Posterior vena cava (tissue), 2 donors: Measurements from ENCODE around the gene COX18. TPM values are rescaled to one million over a fixed set of nuclear protein-coding genes. Genes with fewer than 3 reads are reported as not detected.

Experiments
- DNase-seq: peaks from one replicate; pipeline ENCODE4 v3.0.0-alpha.2; 2020; ENCODE audit warnings: low spot score
- intact Hi-C, 2 donors: fragments of 100-400 bp; cut with DNase I; formaldehyde crosslinking; loops; one replicate each; pipeline versions ENCODE4 v1.14.1 to v1.14.2; 2022 to 2023
- long read RNA-seq, 2 donors: library from polyadenylated mRNA; unstranded; transcript quantifications; one replicate each; pipeline ENCODE4 v2.0.0, GENCODE V29; 2020 to 2021
- total RNA-seq, 2 donors: library from RNA; stranded (reverse); fragmentation: NEBNext Ultra II Directional; extraction: Animal tissue kit (Norgen Biotek cat#: 25700); gene quantifications; one replicate each; pipeline ENCODE4 v1.2.1, GENCODE V29; 2021
- donor health status: DM: yes; HTN: yes; CAD: no.
- donor health status: DM: yes; HTN: yes; CAD: no.

Gene COX18, protein sequence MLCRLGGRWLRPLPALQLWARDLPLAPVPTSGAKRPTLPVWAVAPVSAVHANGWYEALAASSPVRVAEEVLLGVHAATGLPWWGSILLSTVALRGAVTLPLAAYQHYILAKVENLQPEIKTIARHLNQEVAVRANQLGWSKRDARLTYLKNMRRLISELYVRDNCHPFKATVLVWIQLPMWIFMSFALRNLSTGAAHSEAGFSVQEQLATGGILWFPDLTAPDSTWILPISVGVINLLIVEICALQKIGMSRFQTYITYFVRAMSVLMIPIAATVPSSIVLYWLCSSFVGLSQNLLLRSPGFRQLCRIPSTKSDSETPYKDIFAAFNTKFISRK
- 1 to 10 TPM; 7.8 to 9.7 TPM for total RNA-seq
- long read RNA-seq, donor 1 = 0 reads
- long read RNA-seq, donor 2, full-length matches to known transcripts = 5 of 6 reads
- long read RNA-seq, donor 2, partial matches to known transcripts = 0 of 6 reads
- long read RNA-seq, donor 2, other reads (novel, unspliced or antisense) = 1 of 6 reads

DNA sequence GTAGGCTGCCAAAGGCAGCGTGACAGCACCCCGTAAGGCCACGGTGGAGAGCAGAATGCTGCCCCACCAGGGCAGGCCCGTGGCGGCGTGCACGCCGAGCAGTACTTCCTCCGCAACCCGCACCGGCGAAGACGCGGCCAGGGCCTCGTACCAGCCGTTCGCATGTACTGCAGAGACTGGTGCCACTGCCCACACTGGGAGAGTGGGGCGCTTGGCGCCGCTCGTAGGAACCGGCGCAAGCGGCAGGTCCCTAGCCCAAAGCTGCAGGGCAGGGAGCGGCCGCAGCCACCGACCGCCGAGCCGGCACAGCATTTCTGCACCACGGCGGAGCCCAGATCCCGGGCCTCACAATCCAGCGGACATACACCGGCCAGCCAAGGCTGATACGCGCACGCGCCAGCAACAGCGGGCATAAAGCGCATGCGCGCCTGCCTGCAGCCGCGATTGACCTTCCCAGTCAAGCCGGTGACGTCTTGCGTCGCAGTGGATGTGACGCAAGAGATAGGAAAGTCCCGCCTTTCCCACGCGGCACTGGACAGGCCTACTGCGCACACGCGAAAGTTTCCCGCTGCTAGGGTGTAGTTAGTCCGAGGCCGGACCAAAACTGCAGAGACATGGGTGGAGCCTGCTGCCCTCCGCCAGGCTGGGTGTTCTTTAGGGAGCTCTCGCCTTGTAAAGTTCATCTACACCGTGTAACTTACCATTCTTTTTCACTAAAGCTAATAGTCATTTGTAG, at the start of gene COX18:
COX18 (minus strand) TSS at position 379 of the 736 bp plus-strand sequence; CDS start at position 312, 67 bp downstream.
- intact Hi-C loops = no loop called here
- DNase-seq = peak; percentile 100

DNA sequence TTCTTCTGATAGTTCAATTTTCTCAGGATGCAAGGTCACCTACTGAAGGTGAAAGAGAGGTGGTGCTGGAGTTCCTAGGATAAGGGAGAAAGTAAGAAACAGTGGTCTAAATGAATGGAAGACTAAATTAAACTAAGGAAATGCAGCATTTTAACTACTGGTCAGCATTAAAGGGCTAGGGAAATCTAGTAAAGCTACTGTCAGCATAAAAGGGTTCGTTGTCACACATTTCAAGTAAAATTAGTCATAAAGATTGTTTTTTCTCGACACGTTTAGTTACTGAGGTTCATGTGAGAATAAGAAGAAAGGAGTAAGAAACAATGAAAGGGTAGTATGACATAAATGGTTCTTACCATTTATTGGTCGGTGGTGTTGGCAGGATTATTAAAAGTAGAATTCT, 40.0 kb upstream of the COX18 start:
- DNase-seq = no peak

DNA sequence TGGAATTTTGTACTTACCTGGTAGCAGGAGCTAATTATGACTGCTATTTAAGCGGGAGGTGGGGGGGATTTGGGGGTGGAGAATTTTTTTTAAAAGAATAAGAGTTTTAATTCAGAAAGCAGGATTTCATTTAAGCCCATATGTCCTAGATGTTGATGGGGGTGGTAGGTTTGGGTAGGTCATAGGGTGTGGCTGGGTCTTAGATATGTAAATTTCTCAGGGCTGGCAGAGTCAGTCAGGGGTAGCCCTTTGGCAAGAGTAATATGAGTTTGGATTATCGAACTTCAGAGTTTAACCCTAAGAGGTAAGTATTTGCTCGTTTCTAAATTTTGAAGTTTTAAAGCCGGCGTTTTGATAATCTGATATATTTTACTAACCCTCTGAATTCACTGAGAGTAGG, 35.2 kb upstream of the COX18 start:
- no peak for DNase-seq
- intact Hi-C loops = no loop called here

More for the DNA sequence above, 40.0 kb upstream of the COX18 start:
- intact Hi-C loops = no loop called here

DNA sequence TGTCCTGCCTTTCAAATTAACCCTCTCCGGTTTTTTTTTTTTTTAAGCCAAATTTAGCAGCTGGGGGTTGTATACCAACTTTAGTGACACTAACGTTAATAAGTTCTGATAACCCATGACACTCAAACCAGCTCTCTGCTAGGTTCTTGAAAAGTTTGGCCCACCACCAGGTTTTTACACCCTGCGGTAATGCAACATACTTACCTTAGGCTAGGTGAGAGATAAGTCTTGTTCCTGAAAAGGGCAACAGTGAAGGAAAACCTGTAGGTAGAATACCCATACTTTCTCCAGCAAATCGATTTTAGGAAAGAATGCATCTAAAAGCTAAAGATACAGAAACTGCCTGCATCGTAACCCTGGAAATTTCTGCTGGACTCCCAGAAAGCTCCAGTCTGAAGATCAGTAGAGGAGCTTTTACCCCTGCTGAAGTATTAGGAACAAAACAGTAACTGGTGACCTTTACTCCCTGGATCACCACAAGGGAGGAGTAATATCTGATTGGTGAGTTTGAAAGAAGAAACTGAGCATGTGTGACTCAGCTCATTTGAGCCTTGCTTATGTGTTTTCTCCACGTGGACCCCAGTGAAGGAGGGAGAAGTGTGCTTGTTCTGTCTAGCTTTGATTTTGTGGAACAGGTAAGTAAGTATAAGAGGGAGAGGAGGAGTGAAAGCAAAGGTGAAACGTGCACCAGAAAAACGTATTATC, 34.4 kb upstream of the COX18 start:
- DNase-seq = no peak
- intact Hi-C loops = no loop called here

DNA sequence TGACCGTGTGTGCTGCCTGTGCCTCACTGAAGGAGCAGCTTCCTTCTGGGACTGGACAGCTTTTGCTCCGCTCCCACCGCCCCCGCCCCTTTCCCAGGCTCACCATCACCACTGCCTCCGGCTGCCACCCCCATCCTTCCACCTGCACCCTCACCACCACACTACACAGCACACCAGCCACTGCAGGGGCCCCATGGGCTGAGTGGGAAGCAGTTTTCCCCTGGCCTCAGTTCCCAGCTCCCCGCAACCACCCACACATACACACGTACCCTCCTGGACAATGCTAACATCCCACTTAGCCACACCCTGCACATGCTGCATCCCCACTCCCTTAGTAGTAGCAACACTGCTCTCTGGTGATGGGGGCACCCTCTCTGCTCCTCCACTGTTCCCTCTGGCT, 29.6 kb upstream of the COX18 start:
- no peak for DNase-seq
- intact Hi-C loops = loop anchor here in 1 of 2 donors (5.0 kb wide), 1 partner anchor 1353 kb away; no protein-coding TSS in a partner anchor

DNA sequence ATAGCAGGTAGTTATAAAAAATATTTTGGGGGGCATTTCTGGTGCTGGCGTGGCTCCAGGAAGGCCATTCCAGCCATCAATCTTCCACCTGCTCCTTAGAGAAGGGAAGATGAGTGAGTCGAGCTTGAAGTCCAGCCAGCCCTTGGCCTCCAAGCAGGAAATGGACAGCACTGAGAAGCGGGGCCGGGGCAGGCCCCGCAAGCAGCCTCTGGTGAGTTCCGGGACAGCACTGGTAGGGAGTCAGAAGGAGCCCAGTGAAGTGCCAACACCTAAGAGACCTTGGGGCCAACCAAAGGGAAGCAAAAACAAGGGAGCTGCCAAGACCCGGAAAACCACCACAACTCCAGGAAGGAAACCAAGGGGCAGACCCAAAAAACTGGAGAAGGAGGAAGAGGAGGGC, 29.2 kb upstream of the COX18 start:
- intact Hi-C loops = loop anchor here in 1 of 2 donors (5.0 kb wide), 1 partner anchor 1354 kb away; no protein-coding TSS in a partner anchor
- DNase-seq = no peak

DNA sequence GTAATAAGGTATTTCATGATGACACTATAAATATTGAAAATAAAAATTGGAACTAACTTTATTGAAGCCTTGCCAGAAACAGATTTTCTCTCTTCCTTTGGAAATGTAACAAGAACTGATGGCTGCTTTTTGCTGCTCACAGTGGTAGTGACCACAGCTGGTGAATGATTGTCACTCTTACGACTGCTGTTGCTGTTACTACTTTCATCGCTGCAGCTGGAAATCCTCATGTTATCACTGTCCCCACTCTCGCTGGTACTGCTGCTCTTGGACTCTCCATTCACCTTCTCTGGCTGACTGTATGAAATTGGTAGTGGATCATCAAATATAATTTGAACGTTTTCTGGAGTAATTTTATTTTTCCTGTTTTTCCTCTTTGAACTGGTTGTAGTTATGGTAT, 28.5 kb upstream of the COX18 start:
- intact Hi-C loops = loop anchor here in 1 of 2 donors (5.0 kb wide), 1 partner anchor 1354 kb away; no protein-coding TSS in a partner anchor
- no peak for DNase-seq

DNA sequence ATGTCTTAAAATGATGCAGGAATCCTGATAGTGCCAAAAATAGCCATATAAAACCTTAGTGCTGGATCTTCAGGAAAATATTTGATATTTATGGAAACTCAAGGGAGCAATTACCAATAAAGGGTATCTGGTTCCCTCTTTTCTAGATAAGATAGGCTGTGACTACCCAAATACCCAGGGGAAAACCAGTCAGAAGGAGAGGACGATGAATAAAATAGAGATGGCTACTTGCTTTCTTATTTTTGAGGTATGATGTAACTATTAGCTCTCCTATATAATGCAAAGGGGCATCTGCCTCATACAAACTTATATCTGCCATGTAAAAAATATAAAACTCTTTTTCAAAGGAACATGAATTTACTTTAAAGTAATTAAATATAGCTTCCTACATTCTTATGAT, 23.4 kb upstream of the COX18 start:
- DNase-seq = no peak
- intact Hi-C loops = no loop called here

DNA sequence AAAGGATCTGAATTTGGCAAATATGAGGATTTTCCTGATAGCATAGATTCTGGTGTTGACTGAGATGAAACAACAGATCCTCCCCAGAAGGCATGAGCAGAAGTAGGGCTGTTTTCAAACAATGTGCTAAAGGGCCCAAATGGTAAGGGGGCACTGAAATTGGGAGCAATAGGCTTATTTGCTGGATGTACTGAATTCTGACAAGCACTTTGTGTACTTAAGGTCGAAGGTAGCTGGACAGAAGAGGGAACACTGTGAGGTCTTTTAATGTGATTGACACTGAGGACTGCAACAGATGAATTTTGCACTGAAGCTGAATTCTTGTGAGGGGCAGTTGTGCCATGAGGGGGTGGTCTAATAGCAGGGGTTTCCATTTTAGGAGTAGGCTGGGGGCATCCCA, 21.2 kb upstream of the COX18 start:
- intact Hi-C loops = no loop called here
- DNase-seq = no peak

DNA sequence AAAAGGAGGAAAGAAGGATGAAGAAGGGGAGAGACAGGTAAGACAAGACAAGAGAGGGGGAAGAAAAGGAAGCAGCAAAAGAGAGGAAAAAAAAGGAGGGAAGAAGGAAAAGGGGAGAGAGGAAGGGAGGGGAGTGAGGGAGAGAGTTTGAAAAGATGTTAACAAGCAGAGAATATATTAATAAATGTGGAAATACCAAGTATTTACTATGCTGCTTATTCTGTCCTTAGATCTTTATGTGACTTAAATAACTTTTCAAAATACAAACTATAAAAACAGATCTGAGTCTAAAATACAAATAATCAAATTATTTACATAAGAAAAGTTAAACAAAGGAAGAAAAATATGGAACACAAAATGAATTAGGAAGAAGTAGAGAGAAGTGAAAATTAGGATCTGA, 18.4 kb upstream of the COX18 start:
- DNase-seq = no peak
- intact Hi-C loops = no loop called here

DNA sequence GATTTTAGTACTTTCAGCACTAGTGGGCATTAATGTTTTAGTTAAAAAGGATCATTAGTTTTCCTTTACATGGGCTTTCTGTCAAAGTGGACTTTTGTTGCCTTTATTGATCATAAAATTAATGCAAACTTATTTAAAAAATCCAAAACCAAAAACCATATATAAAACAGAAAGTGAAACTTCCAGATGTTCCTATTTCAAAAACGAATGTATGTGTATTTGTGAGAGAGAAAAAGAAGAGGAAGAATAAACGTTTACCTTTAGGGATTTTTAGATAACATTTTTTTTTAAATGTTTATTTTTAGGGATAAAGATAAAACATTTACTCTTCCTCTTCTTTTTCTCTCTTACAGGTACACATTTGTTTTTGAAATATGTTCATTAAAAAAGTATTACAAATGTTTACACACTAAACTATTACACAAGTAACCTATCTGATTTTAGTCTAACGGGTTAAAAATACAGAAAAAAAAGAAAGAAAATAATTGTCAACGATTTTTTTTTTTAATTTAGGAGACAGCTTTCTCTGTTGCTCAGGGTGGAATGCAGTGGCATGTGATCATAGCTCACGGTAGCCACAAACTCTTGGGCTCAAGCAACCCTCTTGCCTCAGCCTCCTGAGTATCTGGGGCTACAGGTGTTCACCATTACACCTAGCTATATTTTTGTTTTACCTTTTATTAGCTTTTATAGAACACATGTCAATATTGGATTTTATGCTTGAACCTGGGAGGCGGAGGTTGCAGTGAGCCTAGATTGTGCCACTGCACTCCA, 16.8 kb upstream of the COX18 start:
- intact Hi-C loops = no loop called here
- DNase-seq = no peak

DNA sequence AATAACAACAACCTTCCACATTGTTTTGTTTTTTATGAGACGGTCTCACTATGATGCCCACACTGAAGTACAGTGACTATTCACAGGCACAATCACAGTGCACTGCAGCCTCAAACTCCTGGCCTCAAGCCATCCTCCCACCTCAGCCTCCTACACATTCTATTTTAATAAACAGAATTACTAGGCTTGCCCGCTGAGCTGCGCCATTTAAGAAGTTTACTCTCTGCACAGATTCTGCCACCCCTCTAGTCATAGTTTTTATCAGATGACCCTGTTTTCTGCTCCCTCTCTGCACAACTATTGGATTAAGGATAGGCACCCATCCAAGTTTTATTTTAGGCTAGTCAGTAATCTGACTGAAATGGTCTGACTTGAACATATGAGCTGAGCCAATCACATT, 11.3 kb upstream of the COX18 start:
- no peak for DNase-seq
- intact Hi-C loops = no loop called here

DNA sequence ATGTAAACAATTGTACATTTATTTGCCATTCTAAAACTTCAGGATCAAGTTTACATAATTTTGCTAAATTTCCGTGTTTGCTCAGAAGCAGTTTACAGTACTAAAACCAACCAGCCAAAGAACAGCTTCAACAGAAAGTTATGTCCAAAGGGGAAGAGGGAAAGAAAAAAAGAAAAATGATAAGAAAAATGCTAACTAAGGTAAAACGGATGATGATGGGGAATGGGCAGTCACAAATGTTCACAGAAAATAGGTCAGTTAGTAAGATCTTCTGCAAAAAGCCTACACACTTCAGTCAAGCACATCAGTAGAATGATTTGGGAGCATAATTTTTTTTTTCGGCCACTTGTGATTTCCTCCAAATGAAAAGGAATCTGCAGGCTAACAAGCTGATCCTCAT, 6.3 kb upstream of the COX18 start:
- intact Hi-C loops = no loop called here
- DNase-seq = no peak

DNA sequence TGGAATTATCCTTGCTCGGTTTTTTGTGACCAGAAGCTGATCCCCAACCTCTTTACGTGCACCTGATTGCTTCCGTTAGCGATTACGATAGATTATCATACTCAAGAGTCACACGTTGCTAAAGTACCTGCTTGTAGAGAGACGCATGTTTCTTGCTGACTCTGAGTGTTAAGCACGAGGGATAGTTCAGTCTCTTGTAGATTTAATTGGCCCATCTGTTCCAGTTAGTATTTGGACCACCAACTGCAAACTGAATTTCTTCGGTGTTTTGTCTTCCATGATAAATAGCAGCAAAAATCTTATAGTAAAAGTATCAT, 516 bp upstream of the COX18 start:
- DNase-seq = no peak
- intact Hi-C loops = no loop called here

DNA sequence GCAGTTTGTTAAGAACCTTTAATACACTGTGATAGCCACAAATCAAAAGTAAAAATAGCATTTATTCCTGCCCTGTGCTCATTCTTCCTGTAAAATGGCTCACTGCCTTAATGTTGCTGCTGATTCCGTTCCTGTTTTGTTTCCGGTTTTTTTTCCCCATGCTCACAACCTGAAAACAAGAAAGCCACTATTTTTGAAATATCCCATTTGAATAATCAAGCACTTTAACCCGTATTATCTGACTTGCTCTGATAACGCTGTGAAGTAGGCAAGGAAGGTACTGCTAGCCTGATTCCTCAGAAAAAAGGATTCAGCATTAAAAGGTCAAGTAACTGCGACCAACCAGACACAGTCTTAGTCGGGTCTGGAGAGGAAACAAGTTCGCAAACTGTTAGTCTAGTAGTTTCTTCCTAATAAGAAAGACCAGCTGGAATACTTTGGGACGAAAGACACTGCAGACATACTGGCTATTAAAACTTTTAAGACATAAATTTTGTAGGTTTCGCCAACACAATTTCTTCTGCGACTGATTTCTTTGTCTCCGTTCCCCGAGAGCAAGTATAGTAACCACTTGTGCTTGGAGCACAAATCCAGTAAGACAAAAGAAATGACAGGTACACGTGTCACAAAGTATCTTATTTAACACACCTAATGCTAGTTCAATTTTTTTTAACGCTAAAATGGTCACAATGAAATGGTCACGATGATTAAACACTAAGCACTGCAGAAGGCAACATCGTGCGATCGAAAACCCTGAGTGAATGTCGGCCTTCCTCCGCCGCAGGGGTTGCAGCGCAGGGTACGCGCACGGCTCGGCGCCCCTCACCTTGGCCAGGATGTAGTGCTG, 802 bp downstream of the COX18 start:
- DNase-seq = no peak
- intact Hi-C loops = no loop called here

DNA sequence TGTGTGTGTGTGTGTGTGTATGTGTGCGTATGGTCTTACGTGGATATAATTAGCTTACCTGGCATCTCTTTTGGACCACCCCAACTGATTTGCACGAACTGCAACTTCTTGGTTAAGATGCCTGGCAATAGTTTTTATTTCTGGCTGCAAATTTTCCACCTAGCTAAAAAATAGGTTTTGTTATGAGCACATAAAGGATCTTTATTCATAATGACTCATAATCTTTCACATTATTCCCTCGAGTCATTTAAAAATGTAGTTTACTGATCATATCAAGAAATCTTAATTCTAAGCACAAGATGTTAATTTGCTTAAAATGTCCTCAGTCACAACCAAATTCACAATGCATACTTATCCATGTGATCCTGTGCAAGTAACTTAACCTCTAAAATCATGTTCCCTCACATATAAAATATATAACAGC, 1.5 kb downstream of the COX18 start:
- DNase-seq = no peak
- intact Hi-C loops = no loop called here

DNA sequence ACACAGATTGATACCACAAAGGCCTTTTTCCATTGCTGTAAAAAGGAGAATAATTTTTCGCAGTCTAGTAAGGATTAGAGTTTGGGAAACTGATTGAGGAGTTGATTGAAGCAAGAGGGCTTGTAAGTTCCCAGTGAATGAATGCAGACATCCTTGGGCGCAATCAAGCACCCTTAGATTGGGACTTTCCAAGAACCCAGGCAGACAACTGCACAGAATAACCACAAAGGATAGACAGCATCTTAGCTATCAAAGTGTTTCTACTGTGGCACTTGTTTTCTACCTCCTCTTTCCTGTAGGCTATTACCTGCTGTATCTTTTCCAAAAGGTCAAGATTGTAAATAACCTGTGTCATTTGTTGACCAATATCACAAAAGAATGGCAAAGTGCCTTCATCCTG, 2.6 kb downstream of the COX18 start:
- intact Hi-C loops = no loop called here
- no peak for DNase-seq

DNA sequence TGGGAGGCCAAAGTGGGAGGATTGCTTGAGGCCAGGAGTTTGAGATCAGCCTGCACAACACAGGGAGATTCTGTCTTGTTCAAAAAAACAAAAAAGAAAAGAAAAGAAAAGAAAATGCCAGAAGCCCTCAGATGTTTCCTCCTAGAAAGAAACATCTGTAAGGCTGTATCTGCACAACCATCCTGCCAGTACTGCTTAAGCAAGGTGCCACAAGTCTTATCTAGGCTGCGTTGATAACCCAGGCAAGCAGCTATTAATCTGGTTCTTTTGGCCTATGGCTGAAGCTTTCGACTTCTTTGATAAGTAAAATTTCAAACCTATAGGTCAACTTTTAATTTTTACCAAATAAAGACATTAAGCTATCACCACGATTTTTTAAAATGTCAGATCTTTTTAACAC, 3.1 kb downstream of the COX18 start:
- no peak for DNase-seq
- intact Hi-C loops = no loop called here
